PC-3 (cell line): ENCODE results near the gene CAMTA1. TPM values are rescaled to one million over a fixed set of nuclear protein-coding genes. Genes with fewer than 3 reads are reported as not detected.
"Not testable (repeated sequence)": the region's sequence is repeated elsewhere in the genome, so short reads cannot be mapped to it uniquely, and the experiment has no call there.

Experiments
- ATAC-seq: fragments of 200-7000 bp; cut with Tn5 transposase; 2 replicates; pipeline ENCODE4 v1.9.1; 2020; ENCODE audit warnings: mild to moderate bottlenecking, moderate library complexity
- BruUV-seq: library from RNA; stranded (reverse); fragments of 400-500 nt; replicated peaks from 2 replicates; lab custom pipeline; 2021; lab: Mats Ljungman, UMichigan
- CTCF ChIA-PET: fragments of 300-600 bp; sonication (Branson Sonifier 250); formaldehyde crosslinking; loops from one replicate; lab custom pipeline; 2022; ENCODE audit warnings: antibody characterized with exemption; lab: Charles Lee
- POLR2A ChIA-PET: fragments of 300-600 bp; sonication (Branson Sonifier 250); formaldehyde crosslinking; loops from one replicate; lab custom pipeline; 2022; ENCODE audit warnings: antibody characterized with exemption; ENCODE audit not compliant: unreplicated experiment; lab: Charles Lee
- DNase-seq: peaks from one replicate; pipeline ENCODE4 v3.0.0-alpha.2; 2015
- H2AFZ ChIP-seq: fragments of 300-600 bp; sonication (generic); 2 replicates; pipeline ENCODE4 v1.6.0; 2016; ENCODE audit warnings: antibody characterized with exemption, low read length
- H3F3A ChIP-seq: fragments of 300-600 bp; sonication (generic); one replicate; pipeline ENCODE4 v1.6.0; 2017; ENCODE audit warnings: antibody characterized with exemption, low read length, control low read depth, mild to moderate bottlenecking; ENCODE audit not compliant: unreplicated experiment
- H3K27ac ChIP-seq: fragments of 300-600 bp; sonication (generic); 2 replicates; pipeline ENCODE4 v1.5.1; 2016; ENCODE audit warnings: mild to moderate bottlenecking, low read length
- H3K27me3 ChIP-seq: fragments of 300-600 bp; sonication (generic); 2 replicates; pipeline ENCODE4 v1.6.1; 2016; ENCODE audit warnings: low read length, mixed read lengths
- H3K36me3 ChIP-seq: fragments of 300-600 bp; sonication (generic); 2 replicates; pipeline ENCODE4 v1.6.1; 2016; ENCODE audit warnings: low read depth, mixed run types, low read length, mixed read lengths
- H3K4me1 ChIP-seq: fragments of 300-600 bp; sonication (generic); 2 replicates; pipeline ENCODE4 v1.5.1; 2016; ENCODE audit warnings: low read length; ENCODE audit not compliant: insufficient read depth
- H3K4me2 ChIP-seq: fragments of 300-600 bp; sonication (generic); 2 replicates; pipeline ENCODE4 v1.6.0; 2016; ENCODE audit warnings: low read length
- H3K4me3 ChIP-seq: fragments of 300-600 bp; sonication (generic); 2 replicates; pipeline ENCODE4 v1.5.1; 2016; ENCODE audit warnings: mild to moderate bottlenecking, low read length, mixed read lengths
- H3K79me2 ChIP-seq: fragments of 300-600 bp; sonication (generic); 2 replicates; pipeline ENCODE4 v1.6.1; 2017; ENCODE audit warnings: low read length, mixed read lengths
- H3K9ac ChIP-seq: fragments of 300-600 bp; sonication (generic); 2 replicates; pipeline ENCODE4 v1.6.0; 2016; ENCODE audit warnings: mild to moderate bottlenecking, low read length
- H3K9me2 ChIP-seq: fragments of 300-600 bp; sonication (generic); replicated peaks from 2 replicates; pipeline ENCODE4 v1.6.1; 2016; ENCODE audit warnings: mixed run types, low read length, mixed read lengths
- H3K9me3 ChIP-seq: fragments of 300-600 bp; sonication (generic); 2 replicates; pipeline ENCODE4 v1.6.1; 2016; ENCODE audit warnings: low read length, mixed read lengths
- H4K20me1 ChIP-seq: fragments of 300-600 bp; sonication (generic); 2 replicates; pipeline ENCODE4 v1.6.1; 2016; ENCODE audit warnings: low read length, mixed read lengths
- CTCF ChIP-seq: fragments of 300-600 bp; sonication (generic); conservative IDR thresholded peaks from 2 replicates; pipeline ENCODE4 v1.5.1; 2017; ENCODE audit warnings: antibody characterized with exemption, low read depth, mild to moderate bottlenecking, low read length
- EZH2 ChIP-seq: fragments of 300-600 bp; sonication (generic); IDR thresholded peaks from one replicate; pipeline ENCODE4 v1.6.1; 2017; ENCODE audit warnings: antibody characterized with exemption, mild to moderate bottlenecking, low read length; ENCODE audit not compliant: unreplicated experiment
- EZH2phosphoT487 ChIP-seq: fragments of 300-600 bp; sonication (generic); IDR thresholded peaks from 2 replicates; pipeline ENCODE4 v1.6.1; 2018; ENCODE audit warnings: mild to moderate bottlenecking, antibody characterized with exemption, low read length, borderline replicate concordance
- intact Hi-C: fragments of 100-400 bp; cut with micrococcal nuclease; formaldehyde crosslinking; loops from 2 replicates; pipeline ENCODE4 v1.9.0; 2023
- total RNA-seq: library from RNA; depleted of rRNA; stranded (reverse); fragments of >200 nt; gene quantifications from 2 replicates; pipeline ENCODE4 v1.2.3, GENCODE V29; 2014

The CAMTA1 gene
- total RNA-seq, 1 experiment from 2014 or later, result 40.8 TPM

GRCh38 chr1:7326366-7326765, 541.1 kb downstream of the CAMTA1 start:
- Histone ChIP-seq H3K9me2 (no peaks in the 10 kb centered on the region), H3K27me3 (peaks cover 37% of the 10 kb centered on the region), H3K9me3 (no peaks in the 10 kb centered on the region), H3K4me1 (no peaks in the 10 kb centered on the region), H2AFZ (no peak overlapping the region), H3K4me3 (no peak overlapping the region), H3K79me2 (no peaks in the 10 kb centered on the region), H3K4me2 (no peak overlapping the region), H3K27ac (no peak overlapping the region), H3K36me3 (no peaks in the 10 kb centered on the region), H3F3A (no peaks in the 10 kb centered on the region), H4K20me1 (no peaks in the 10 kb centered on the region), H3K9ac (no peak overlapping the region)
- DNase-seq (no peak), ATAC-seq (no peak)
- BruUV-seq, result no TSS peak
- CTCF ChIA-PET, result no interaction called here
- POLR2A ChIA-PET, result no interaction called here
- no peak for TF ChIP-seq CTCF
- TF ChIP-seq EZH2, result no peak
- TF ChIP-seq EZH2phosphoT487, result no peak
- intact Hi-C loops, result no loop called here

GRCh38 chr1:7327849-7328248, 542.6 kb downstream of the CAMTA1 start:
- no peak overlapping the region for H3K9ac ChIP-seq
- H2AFZ ChIP-seq, result no peak overlapping the region
- no peaks in the 10 kb centered on the region for H3K79me2 ChIP-seq
- no peaks in the 10 kb centered on the region for H3K9me2 ChIP-seq
- intact Hi-C loops, result no loop called here
- H3K27ac ChIP-seq, result no peak overlapping the region
- no peak for TF ChIP-seq EZH2phosphoT487
- no peak for TF ChIP-seq EZH2
- no peak for TF ChIP-seq CTCF
- BruUV-seq, result no TSS peak
- ChIA-PET CTCF (no interaction called here), POLR2A (no interaction called here)
- ATAC-seq, result no peak
- no peak overlapping the region for H3K4me3 ChIP-seq
- H3K36me3 ChIP-seq, result no peaks in the 10 kb centered on the region
- no peaks in the 10 kb centered on the region for H3F3A ChIP-seq
- no peaks in the 10 kb centered on the region for H3K4me1 ChIP-seq
- no peak for DNase-seq
- H3K4me2 ChIP-seq, result no peak overlapping the region
- no peaks in the 10 kb centered on the region for H4K20me1 ChIP-seq
- peaks cover 52% of the 10 kb centered on the region for H3K27me3 ChIP-seq
- no peaks in the 10 kb centered on the region for H3K9me3 ChIP-seq

DNA sequence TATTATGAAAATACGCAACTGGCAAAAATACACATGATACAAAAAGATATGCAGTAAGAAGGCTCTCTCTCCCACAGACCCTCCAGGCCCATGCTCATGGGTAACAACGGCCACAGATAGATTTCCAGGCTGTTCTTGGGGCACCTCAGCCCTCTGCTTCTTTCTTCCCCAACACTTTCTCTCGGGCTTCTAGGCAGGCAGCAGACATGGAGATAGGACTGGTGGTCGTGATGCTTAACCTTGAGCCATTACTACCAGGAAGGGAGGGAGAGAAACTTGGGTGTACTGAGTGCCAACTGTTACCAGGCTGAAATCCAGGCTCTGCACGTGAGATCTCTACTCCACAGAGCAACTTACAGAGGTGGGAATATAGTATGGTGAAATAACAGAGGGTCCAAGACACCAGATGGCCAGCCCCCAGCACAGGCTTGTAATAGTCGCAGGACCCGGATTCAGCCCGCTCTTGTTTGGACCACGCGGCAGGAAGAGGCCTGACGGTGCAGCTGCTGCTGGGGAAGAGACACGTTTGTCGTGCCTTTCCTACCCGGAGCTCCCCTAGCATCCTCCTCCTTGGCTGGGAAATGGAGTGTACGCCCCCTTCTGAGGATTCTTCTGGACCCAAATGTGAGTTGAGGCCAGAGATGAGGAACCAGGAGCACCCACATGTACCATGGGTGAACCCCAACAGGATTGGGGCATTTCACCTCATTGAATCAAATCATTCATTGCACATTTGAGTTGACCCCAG, 544.8 kb downstream of the CAMTA1 start:
- H2AFZ ChIP-seq, result no peak overlapping the region
- H3K36me3 ChIP-seq, result no peaks in the 10 kb centered on the region
- no peak overlapping the region for H3K4me3 ChIP-seq
- no peaks in the 10 kb centered on the region for H3K9me3 ChIP-seq
- peaks cover 71% of the 10 kb centered on the region for H3K27me3 ChIP-seq
- H3K4me2 ChIP-seq, result no peak overlapping the region
- H3K4me1 ChIP-seq, result no peaks in the 10 kb centered on the region
- DNase-seq (no peak), ATAC-seq (no peak)
- H4K20me1 ChIP-seq, result no peaks in the 10 kb centered on the region
- H3K9me2 ChIP-seq, result no peaks in the 10 kb centered on the region
- ChIA-PET CTCF (no interaction called here), POLR2A (no interaction called here)
- intact Hi-C loops, result no loop called here
- no peaks in the 10 kb centered on the region for H3F3A ChIP-seq
- no peaks in the 10 kb centered on the region for H3K79me2 ChIP-seq
- no peak overlapping the region for H3K9ac ChIP-seq
- TF ChIP-seq CTCF (no peak), EZH2 (no peak), EZH2phosphoT487 (no peak)
- H3K27ac ChIP-seq, result no peak overlapping the region
- no TSS peak for BruUV-seq

- H3K27ac ChIP-seq, CTCF ChIA-PET, H3K4me1 ChIP-seq, H2AFZ ChIP-seq, H4K20me1 ChIP-seq, H3K36me3 ChIP-seq, BruUV-seq, POLR2A ChIA-PET, ATAC-seq, intact Hi-C loops, H3K9me3 ChIP-seq, H3K4me3 ChIP-seq, H3K9ac ChIP-seq, DNase-seq, H3K79me2 ChIP-seq, H3F3A ChIP-seq, H3K9me2 ChIP-seq, H3K4me2 ChIP-seq: not testable (repeated sequence)
- H3K27me3 ChIP-seq, result peaks cover 76% of the 10 kb centered on the region
These were observed 545.5 kb downstream of the CAMTA1 start for GRCh38 chr1:7330726-7331125.
